K562 (cell line): ENCODE data around the gene DNAJC1. TPM values are rescaled to one million over a fixed set of nuclear protein-coding genes. Genes with fewer than 3 reads are reported as not detected.

Experiments used
- CBFA2T3 ChIP-seq: fragments of 450-650 bp; IDR thresholded peaks from 2 replicates; pipeline ENCODE4 v1.6.1; 2017
- DEAF1 ChIP-seq: fragments of 450-650 bp; formaldehyde crosslinking; IDR thresholded peaks from 2 replicates; pipeline ENCODE4 v1.4.0; 2020; ENCODE audit warnings: mild to moderate bottlenecking, moderate library complexity
- ELF4 ChIP-seq: fragments of 450-650 bp; formaldehyde crosslinking; IDR thresholded peaks from 2 replicates; pipeline ENCODE4 v1.4.0; 2022; ENCODE audit warnings: missing genetic modification characterization
- MAFK ChIP-seq: IDR thresholded peaks from 2 replicates; pipeline ENCODE4 v1.6.1; 2011; ENCODE audit warnings: low read length, improper control_type of control experiment
- NCOA1 ChIP-seq: fragments of 450-650 bp; IDR thresholded peaks from 2 replicates; pipeline ENCODE4 v1.6.1; 2016; ENCODE audit warnings: low read depth
- TEAD2 ChIP-seq: fragments of 450-650 bp; IDR thresholded peaks from 2 replicates; pipeline ENCODE4 v1.6.1; 2016; ENCODE audit warnings: missing genetic modification characterization, control low read depth, missing compliant biosample characterization
- ZFP1 ChIP-seq: fragments of 450-650 bp; formaldehyde crosslinking; IDR thresholded peaks from 2 replicates; pipeline ENCODE4 v1.4.0; 2020; ENCODE audit warnings: mild to moderate bottlenecking, mixed read lengths
- ZNF384 ChIP-seq: IDR thresholded peaks from 2 replicates; pipeline ENCODE4 v1.6.1; 2012; ENCODE audit warnings: low read depth, low read length, improper control_type of control experiment
- polyA plus RNA-seq, 8 experiments: library from polyadenylated mRNA; depleted of rRNA in 4 of 8; stranded (reverse) in 5 of 8; unstranded in 3 of 8; fragments of >200 nt; fragmentation: Nextera tagmentation in 2 of 8; fragmentation: Illumina TruSeq in 1 of 8; extraction: Ambion mirVana in 2 of 8; extraction: Trizol in 1 of 8; gene quantifications; 2 replicates each; pipeline versions ENCODE4 v1.2.1 to v1.2.3, GENCODE V29; 2011 to 2014; ENCODE audit warnings: inconsistent platforms in 1 of 8, missing spikeins in 1 of 8
- total RNA-seq, 7 experiments: library from RNA; depleted of rRNA in 6 of 7; stranded (reverse); fragments of >200 nt in 6 of 7; fragmentation: Illumina TruSeq in 2 of 7; extraction: Trizol in 2 of 7; gene quantifications; 2 replicates each; pipeline versions ENCODE4 v1.2.1 to v1.2.3, GENCODE V29; 2011 to 2021; ENCODE audit warnings: low replicate concordance in 1 of 7
- TF ChIP-seq, protein P1 (sequence below): fragments of 250-450 bp; sonication (Bioruptor Pico); IDR thresholded peaks from 2 replicates; pipeline ENCODE4 v1.5.1; 2021; ENCODE audit warnings: mild to moderate bottlenecking
- TF ChIP-seq, protein P2 (sequence below): sonication (generic); formaldehyde crosslinking; IDR thresholded peaks from 2 replicates; pipeline ENCODE4 v1.8.0; 2022; ENCODE audit warnings: missing genetic modification reagents, mild to moderate bottlenecking, moderate library complexity, borderline replicate concordance
- TF ChIP-seq, protein P3 (sequence below): fragments of 450-650 bp; IDR thresholded peaks from 2 replicates; pipeline ENCODE4 v1.6.1; 2017; ENCODE audit warnings: antibody characterized with exemption

The DNAJC1 gene
- total and polyA plus RNA-seq, 9 of the 15 experiments (the other 6 are each of a cell fraction or from before 2014, with no cell fraction given), result 5.4 to 77.6 (median 40.3) TPM

DNA sequence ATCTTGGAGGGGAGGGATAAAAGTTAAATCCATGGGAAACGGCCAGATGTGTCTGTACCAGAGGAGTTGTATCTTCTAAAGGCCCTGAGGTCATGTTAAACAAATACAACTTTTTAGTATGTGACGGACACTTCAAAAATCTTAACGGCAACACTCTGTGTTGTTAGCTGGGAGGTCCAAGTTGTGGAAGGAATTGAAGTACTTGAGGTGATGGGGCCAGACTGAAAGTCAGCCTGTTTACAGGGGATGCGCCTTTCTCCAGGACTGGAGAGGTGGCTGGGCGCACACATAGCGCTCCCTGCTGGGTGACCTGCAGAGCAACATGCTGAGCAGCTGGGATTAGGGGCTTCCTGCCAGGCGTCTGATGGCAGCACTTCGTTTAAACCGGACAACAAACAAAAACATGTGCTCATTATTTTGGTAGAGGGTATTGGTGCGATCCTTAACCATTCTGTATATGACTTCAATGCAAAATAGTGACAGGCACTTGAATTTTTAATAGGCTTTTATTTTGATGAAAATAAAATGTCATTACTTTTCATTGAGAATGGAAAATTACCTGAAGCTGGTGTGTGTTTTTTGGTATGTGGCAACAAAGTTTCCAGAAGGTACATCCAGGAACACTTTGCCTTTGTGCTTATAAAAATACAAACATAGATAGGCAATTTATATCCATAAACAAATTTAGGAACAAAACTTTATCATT is 271.3 kb downstream of the DNAJC1 start (continued):
- TF ChIP-seq TEAD2 (tag) (no peak), NCOA1 (no peak), DEAF1 (CRISPR knock-in tag) (peak; percentile 32; the same call in 1 of the 2 replicates), ZNF384 (peak; percentile 18; the same call in 1 of the 2 replicates), ZFP1 (CRISPR knock-in tag) (no peak), CBFA2T3 (no peak), ELF4 (no peak), MAFK (no peak)
- TF ChIP-seq, protein P1, sequence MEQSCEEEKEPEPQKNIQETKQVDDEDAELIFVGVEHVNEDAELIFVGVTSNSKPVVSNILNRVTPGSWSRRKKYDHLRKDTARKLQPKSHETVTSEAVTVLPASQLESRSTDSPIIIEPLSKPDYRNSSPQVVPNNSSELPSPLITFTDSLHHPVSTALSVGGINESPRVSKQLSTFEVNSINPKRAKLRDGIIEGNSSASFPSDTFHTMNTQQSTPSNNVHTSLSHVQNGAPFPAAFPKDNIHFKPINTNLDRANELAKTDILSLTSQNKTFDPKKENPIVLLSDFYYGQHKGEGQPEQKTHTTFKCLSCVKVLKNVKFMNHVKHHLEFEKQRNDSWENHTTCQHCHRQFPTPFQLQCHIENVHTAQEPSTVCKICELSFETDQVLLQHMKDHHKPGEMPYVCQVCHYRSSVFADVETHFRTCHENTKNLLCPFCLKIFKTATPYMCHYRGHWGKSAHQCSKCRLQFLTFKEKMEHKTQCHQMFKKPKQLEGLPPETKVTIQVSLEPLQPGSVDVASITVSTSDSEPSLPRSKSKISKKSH, result no peak
- TF ChIP-seq, protein P2, sequence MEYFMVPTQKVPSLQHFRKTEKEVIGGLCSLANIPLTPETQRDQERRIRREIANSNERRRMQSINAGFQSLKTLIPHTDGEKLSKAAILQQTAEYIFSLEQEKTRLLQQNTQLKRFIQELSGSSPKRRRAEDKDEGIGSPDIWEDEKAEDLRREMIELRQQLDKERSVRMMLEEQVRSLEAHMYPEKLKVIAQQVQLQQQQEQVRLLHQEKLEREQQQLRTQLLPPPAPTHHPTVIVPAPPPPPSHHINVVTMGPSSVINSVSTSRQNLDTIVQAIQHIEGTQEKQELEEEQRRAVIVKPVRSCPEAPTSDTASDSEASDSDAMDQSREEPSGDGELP (CRISPR knock-in tag), result peak; percentile 64; the same call in 1 of the 2 replicates
- TF ChIP-seq, protein P3, sequence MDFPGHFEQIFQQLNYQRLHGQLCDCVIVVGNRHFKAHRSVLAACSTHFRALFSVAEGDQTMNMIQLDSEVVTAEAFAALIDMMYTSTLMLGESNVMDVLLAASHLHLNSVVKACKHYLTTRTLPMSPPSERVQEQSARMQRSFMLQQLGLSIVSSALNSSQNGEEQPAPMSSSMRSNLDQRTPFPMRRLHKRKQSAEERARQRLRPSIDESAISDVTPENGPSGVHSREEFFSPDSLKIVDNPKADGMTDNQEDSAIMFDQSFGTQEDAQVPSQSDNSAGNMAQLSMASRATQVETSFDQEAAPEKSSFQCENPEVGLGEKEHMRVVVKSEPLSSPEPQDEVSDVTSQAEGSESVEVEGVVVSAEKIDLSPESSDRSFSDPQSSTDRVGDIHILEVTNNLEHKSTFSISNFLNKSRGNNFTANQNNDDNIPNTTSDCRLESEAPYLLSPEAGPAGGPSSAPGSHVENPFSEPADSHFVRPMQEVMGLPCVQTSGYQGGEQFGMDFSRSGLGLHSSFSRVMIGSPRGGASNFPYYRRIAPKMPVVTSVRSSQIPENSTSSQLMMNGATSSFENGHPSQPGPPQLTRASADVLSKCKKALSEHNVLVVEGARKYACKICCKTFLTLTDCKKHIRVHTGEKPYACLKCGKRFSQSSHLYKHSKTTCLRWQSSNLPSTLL, result no peak
